Measurements from ENCODE around the gene CD3E. TPM values are rescaled to one million over a fixed set of nuclear protein-coding genes. Genes with fewer than 3 reads are reported as not detected.

Gene CD3E
- total and polyA plus RNA-seq, 8 donors, result 0.23 to 2.1 (median 1.2) TPM

DNA sequence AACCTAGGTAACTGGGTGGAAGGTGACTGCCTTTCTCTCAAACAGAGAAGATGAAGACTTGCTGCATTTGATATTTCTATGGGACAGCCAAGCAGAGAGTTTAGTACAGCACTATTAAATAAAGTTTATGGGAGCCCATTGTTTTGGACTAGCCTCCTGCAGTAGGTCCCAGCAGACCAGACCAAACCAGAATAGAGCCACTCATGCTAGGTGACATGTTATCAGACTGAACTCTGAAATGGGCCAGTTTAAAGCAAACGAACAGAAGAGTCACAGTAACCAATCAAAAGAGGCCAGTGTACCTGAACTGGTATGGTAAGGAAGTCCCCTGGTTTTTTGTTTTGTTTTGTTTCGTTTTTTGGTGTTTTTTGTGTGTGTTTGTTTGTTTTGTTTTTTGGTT is 32.5 kb upstream of the CD3E start:
- no peak for DNase-seq
- Histone ChIP-seq H3K27me3 (no peaks in the 10 kb centered on the region), H3K27ac (no peak overlapping the region), H3K4me1 (peaks cover 0 to 4% (median 0%) of the 10 kb centered on the region in 3 donors), H3K4me3 (no peak overlapping the region), H3K36me3 (no peaks in the 10 kb centered on the region), H3K9me3 (no peaks in the 10 kb centered on the region)
- 34 to 53% methylated on average over 2 of the region's 2 CpGs for WGBS, 2 donors
- intact Hi-C loops (cut with DNase I), result loop anchor here in 1 of 3 donors (10.0 kb wide), 1 partner anchor 67 kb away; no protein-coding TSS in a partner anchor
- no peak for FAIRE-seq
- ATAC-seq, result no peak
- TF ChIP-seq, protein P1, sequence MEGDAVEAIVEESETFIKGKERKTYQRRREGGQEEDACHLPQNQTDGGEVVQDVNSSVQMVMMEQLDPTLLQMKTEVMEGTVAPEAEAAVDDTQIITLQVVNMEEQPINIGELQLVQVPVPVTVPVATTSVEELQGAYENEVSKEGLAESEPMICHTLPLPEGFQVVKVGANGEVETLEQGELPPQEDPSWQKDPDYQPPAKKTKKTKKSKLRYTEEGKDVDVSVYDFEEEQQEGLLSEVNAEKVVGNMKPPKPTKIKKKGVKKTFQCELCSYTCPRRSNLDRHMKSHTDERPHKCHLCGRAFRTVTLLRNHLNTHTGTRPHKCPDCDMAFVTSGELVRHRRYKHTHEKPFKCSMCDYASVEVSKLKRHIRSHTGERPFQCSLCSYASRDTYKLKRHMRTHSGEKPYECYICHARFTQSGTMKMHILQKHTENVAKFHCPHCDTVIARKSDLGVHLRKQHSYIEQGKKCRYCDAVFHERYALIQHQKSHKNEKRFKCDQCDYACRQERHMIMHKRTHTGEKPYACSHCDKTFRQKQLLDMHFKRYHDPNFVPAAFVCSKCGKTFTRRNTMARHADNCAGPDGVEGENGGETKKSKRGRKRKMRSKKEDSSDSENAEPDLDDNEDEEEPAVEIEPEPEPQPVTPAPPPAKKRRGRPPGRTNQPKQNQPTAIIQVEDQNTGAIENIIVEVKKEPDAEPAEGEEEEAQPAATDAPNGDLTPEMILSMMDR (IDR thresholded peaks at IDR 0.05), result no peak

DNA sequence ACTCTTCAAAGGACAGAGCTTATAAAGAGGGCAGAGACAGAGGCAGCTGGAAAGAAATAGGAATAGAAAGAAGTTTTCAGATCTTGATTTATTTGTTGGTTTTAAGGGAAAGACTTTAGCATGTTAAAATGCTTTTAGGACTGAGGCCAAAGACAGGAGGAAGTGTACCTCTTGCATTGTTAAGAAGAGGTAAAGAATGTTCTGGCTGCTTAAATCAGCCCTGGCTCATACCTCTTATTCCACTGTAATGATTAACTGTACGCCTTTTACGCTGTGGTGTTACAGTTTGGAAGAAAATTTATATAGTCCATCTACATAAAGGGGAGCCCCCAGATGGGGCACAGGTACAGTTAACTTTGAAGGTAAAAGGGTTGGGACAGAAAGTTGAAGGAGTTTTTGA is 30.3 kb upstream of the CD3E start:
- TF ChIP-seq, protein P1 (IDR thresholded peaks at IDR 0.05), result no peak
- no peak overlapping the region for H3K4me3 ChIP-seq
- peaks cover 0 to 4% (median 0%) of the 10 kb centered on the region in 3 donors for H3K4me1 ChIP-seq
- FAIRE-seq (no peak), DNase-seq (no peak), ATAC-seq (peak in 3 of 4 donors; percentile 75 to 90 (median 84))
- no peaks in the 10 kb centered on the region for H3K9me3 ChIP-seq
- intact Hi-C loops (cut with DNase I), result loop anchor here in 1 of 3 donors (10.0 kb wide), 1 partner anchor 69 kb away; no protein-coding TSS in a partner anchor
- H3K27me3 ChIP-seq, result no peaks in the 10 kb centered on the region
- peak overlapping the region in 1 of 4 donors; percentile 44 for H3K27ac ChIP-seq
- 25 to 37% methylated on average over 2 of the region's 2 CpGs for WGBS, 2 donors
- H3K36me3 ChIP-seq, result no peaks in the 10 kb centered on the region

DNA sequence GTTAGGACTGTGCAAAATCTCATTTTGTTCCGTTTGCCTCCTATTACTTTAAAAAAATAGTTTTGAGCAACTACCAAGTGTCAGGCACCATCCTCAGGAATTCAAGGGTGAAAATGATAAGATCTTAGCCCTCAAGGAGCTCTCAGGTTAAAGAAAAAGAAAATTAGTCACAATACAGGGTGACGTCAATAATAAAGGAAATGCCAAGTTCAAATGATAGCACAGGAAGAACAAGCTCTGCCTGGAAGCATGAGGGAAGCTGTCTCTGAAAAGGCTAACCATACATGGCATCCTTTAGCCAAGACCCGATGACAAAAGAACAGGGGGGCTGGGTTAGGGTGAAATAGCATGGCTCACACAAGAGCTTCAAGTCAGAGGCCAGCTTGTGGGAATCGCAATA is 29.4 kb upstream of the CD3E start:
- no peak for DNase-seq
- Histone ChIP-seq H3K4me1 (peaks cover 0 to 4% (median 0%) of the 10 kb centered on the region in 3 donors), H3K9me3 (no peaks in the 10 kb centered on the region), H3K27ac (peak overlapping the region in 1 of 4 donors; percentile 13), H3K36me3 (no peaks in the 10 kb centered on the region), H3K4me3 (no peak overlapping the region), H3K27me3 (no peaks in the 10 kb centered on the region)
- intact Hi-C loops (cut with DNase I), result loop anchor here in 1 of 3 donors (10.0 kb wide), 1 partner anchor 70 kb away; no protein-coding TSS in a partner anchor
- 63 to 75% methylated on average over 4 of the region's 4 CpGs for WGBS, 2 donors
- no peak for FAIRE-seq
- TF ChIP-seq, protein P1 (IDR thresholded peaks at IDR 0.05), result no peak
- peak in 1 of 4 donors; percentile 44 for ATAC-seq

DNA sequence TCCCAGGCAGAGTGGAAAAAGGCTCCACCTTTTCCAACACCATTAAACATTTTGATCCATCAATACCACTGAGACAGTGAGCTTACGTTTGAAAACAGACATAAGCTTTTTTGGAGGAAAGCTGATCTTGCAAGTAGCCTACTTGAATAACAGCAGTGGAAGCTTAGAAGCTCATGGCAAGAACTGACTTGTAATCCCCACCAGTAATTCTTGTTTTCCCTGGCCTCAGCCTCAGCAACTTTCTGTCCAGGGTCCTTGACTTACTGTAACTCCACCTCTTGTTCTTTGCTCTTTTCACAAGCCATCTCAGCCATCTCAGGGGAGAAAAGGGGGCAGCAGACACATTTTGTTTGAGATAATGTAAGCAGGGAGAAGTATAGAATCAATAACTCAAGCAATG is 28.1 kb upstream of the CD3E start:
- DNase-seq (no peak), ATAC-seq (no peak), FAIRE-seq (no peak)
- TF ChIP-seq, protein P1 (IDR thresholded peaks at IDR 0.05), result no peak
- Histone ChIP-seq H3K27me3 (no peaks in the 10 kb centered on the region), H3K27ac (peak overlapping the region in 1 of 4 donors; percentile 15), H3K36me3 (no peaks in the 10 kb centered on the region), H3K4me3 (no peak overlapping the region), H3K4me1 (peaks cover 0 to 4% (median 0%) of the 10 kb centered on the region in 3 donors), H3K9me3 (no peaks in the 10 kb centered on the region)
- 80 to 81% methylated on average over 1 of the region's 1 CpG for WGBS, 2 donors
- intact Hi-C loops (cut with DNase I), result loop anchor here in 1 of 3 donors (10.0 kb wide), 1 partner anchor 72 kb away; no protein-coding TSS in a partner anchor

DNA sequence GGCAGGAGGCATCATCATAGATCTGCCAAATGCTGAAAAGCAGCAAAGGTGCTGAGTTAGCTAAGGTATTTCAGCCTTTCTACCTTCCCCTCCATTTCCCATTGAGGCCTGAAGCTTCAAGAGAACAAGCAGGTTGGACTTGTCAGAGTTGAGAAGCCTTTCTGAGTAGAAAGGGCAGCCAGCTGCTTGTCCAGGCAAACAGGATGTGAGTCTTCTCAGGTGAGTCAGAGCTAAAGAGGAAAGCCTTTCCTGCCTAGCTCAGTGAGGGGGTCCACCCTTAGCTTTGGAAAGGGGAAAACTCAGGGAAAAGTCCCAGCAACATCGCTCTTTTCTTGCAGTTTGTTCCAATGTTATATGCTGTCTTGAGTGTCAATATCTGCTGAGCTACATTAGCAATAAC is 27.2 kb upstream of the CD3E start:
- DNase-seq, result no peak
- ATAC-seq, result peak in 2 of 4 donors; percentile 48 to 67
- peak overlapping the region in 1 of 4 donors; percentile 15 for H3K27ac ChIP-seq
- WGBS, 2 donors, result 87 to 93% methylated on average over 1 of the region's 1 CpG
- FAIRE-seq, result no peak
- TF ChIP-seq, protein P1 (IDR thresholded peaks at IDR 0.05), result no peak
- intact Hi-C loops (cut with DNase I), result loop anchor here in 1 of 3 donors (10.0 kb wide), 1 partner anchor 73 kb away; no protein-coding TSS in a partner anchor
- no peaks in the 10 kb centered on the region for H3K27me3 ChIP-seq
- H3K9me3 ChIP-seq, result no peaks in the 10 kb centered on the region
- peaks cover 0 to 4% (median 0%) of the 10 kb centered on the region in 3 donors for H3K4me1 ChIP-seq
- no peaks in the 10 kb centered on the region for H3K36me3 ChIP-seq
- no peak overlapping the region for H3K4me3 ChIP-seq

All from pancreas (tissue), 10 donors.